Measurements from ENCODE around the gene ITGB1. TPM values are rescaled to one million over a fixed set of nuclear protein-coding genes. Genes with fewer than 3 reads are reported as not detected.

The ITGB1 gene
- total and polyA plus RNA-seq, 4 experiments from 2014 or later = 420 to 758 (median 535) TPM

DNA sequence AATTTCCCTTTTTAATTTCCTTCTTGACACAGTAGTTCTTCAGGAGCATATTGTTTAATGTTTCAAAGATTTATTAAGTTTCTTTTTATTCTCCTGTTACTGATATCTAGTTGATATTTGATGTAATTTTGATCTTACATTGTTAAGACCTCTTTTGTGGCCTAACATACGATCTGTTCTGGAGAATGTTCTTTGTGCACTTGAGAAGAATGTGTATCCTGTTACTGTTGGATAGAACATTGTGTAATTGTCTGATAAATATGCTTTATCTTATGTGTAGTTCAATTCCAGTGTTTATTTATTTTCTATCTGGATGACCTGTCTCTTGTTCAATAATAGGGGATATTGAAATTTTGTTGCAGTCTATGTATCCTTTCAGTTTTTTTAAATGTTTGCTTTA is 106.7 kb downstream of the ITGB1 start:
- Mint-ChIP-seq H3K9me3 (no peaks in the 10 kb centered on the region), H3K4me3 (no peak overlapping the region), H3K4me1 (peaks cover 4 to 9% (median 9%) of the 10 kb centered on the region in 4 donors), H3K27me3 (no peaks in the 10 kb centered on the region), H3K27ac (no peak overlapping the region), H3K36me3 (peaks cover 0 to 6% of the 10 kb centered on the region in 2 donors)
- H3K4me3 ChIP-seq (ENCODE audit: low read length in 2 of 2) = no peak overlapping the region
- H3K36me3 ChIP-seq (ENCODE audit: insufficient read depth, low read length) = no peaks in the 10 kb centered on the region
- H3K9me3 ChIP-seq (ENCODE audit: control insufficient read depth in 1 of 2, low read length in 2 of 2) = no peaks in the 10 kb centered on the region
- no peaks in the 10 kb centered on the region for H3K4me1 ChIP-seq (ENCODE audit: insufficient read depth, low read length)
- ChIA-PET CTCF (ENCODE audit: partially characterized antibody) (no interaction called here), POLR2A (ENCODE audit: partially characterized antibody) (no interaction called here)
- no peaks in the 10 kb centered on the region for H3K27me3 ChIP-seq (ENCODE audit: insufficient read depth, low read length)
- H3K27ac ChIP-seq (ENCODE audit: low read depth, low read length) = no peak overlapping the region
- intact Hi-C loops (cut with micrococcal nuclease) = no loop called here
- DNase-seq = no peak

Measured in CD4-positive, alpha-beta memory T cell (primary cell).